Keratinocyte (primary cell): ENCODE results near the gene HOXB9. TPM values are rescaled to one million over a fixed set of nuclear protein-coding genes. Genes with fewer than 3 reads are reported as not detected.

Experiments used
- DNase-seq: peaks from one replicate; pipeline ENCODE4 v3.0.0-alpha.2; 2011; ENCODE audit warnings: low read depth, missing footprints, low spot score
- FAIRE-seq: peaks from 2 replicates; lab custom pipeline; 2011; peaks lifted over from hg19 to GRCh38; lab: Jason Lieb, UNC
- H2AFZ ChIP-seq: 2 replicates; pipeline ENCODE4 v1.6.0; 2012; ENCODE audit warnings: low read length, control low read depth, inconsistent platforms; ENCODE audit not compliant: control insufficient read depth
- H3K27ac ChIP-seq: 2 replicates; pipeline ENCODE4 v1.5.1; 2011; ENCODE audit warnings: low read length; ENCODE audit not compliant: control insufficient read depth, insufficient read depth
- H3K27me3 ChIP-seq: 3 replicates; pipeline ENCODE4 v1.6.0; 2011; ENCODE audit warnings: low read length; ENCODE audit not compliant: control insufficient read depth, insufficient read depth; ENCODE audit errors: extremely low read depth
- H3K36me3 ChIP-seq, 2 experiments: 2 replicates in 1 of 2; 3 replicates in 1 of 2; pipeline ENCODE4 v1.5.1; 2011; ENCODE audit warnings: low read length in 2 of 2, mild to moderate bottlenecking in 1 of 2; ENCODE audit not compliant: control insufficient read depth in 2 of 2, insufficient read depth in 2 of 2; ENCODE audit errors: extremely low read depth in 1 of 2
- H3K4me1 ChIP-seq: 3 replicates; pipeline ENCODE4 v1.5.1; 2011; ENCODE audit warnings: low read length; ENCODE audit not compliant: control insufficient read depth, insufficient read depth; ENCODE audit errors: extremely low read depth
- H3K4me2 ChIP-seq: 3 replicates; pipeline ENCODE4 v1.6.0; 2011; ENCODE audit warnings: low read depth, low read length; ENCODE audit not compliant: control insufficient read depth, insufficient read depth; ENCODE audit errors: extremely low read depth
- H3K4me3 ChIP-seq, 3 experiments: fragments of 200-600 bp in 1 of 3; sonication (generic) in 1 of 3; 2 replicates in 2 of 3; 3 replicates in 1 of 3; pipeline ENCODE4 v1.5.1; 2011 to 2016; ENCODE audit warnings: low read length in 3 of 3, mild to moderate bottlenecking in 3 of 3, control low read depth in 2 of 3, inconsistent platforms in 1 of 3, low read depth in 1 of 3, mixed read lengths in 1 of 3, mixed run types in 1 of 3, moderate library complexity in 1 of 3; ENCODE audit not compliant: control insufficient read depth in 2 of 3, insufficient read depth in 2 of 3; ENCODE audit errors: extremely low read depth in 1 of 3
- H3K79me2 ChIP-seq: 2 replicates; pipeline ENCODE4 v1.6.0; 2012; ENCODE audit warnings: low read length; ENCODE audit not compliant: control insufficient read depth, insufficient read depth
- H3K9ac ChIP-seq: 3 replicates; pipeline ENCODE4 v1.6.0; 2011; ENCODE audit warnings: low read length; ENCODE audit not compliant: control insufficient read depth, insufficient read depth; ENCODE audit errors: extremely low read depth
- H3K9me1 ChIP-seq: 3 replicates; pipeline ENCODE4 v1.6.0; 2011; ENCODE audit warnings: low read length; ENCODE audit not compliant: control insufficient read depth, insufficient read depth; ENCODE audit errors: extremely low read depth
- H3K9me3 ChIP-seq: 2 replicates; pipeline ENCODE4 v1.5.1; 2012; ENCODE audit warnings: low read depth, low read length; ENCODE audit not compliant: control insufficient read depth
- H4K20me1 ChIP-seq: 3 replicates; pipeline ENCODE4 v1.6.0; 2011; ENCODE audit warnings: low read length; ENCODE audit not compliant: control insufficient read depth, insufficient read depth; ENCODE audit errors: extremely low read depth
- CTCF ChIP-seq, 3 experiments: IDR thresholded peaks in 1 of 3; conservative IDR thresholded peaks in 1 of 3; optimal IDR thresholded peaks in 1 of 3; 2 replicates in 2 of 3; 3 replicates in 1 of 3; pipeline versions ENCODE3 to v1.5.1; 2011; ENCODE audit warnings: low read length in 3 of 3, mild to moderate bottlenecking in 3 of 3, moderate library complexity in 2 of 3, control low read depth in 1 of 3, inconsistent platforms in 1 of 3; ENCODE audit not compliant: insufficient read depth in 2 of 3; ENCODE audit errors: extremely low read depth in 1 of 3
- EZH2 ChIP-seq: IDR thresholded peaks from one replicate; pipeline ENCODE4 v1.6.1; 2012; ENCODE audit warnings: inconsistent platforms, mild to moderate bottlenecking, low read length, moderate library complexity
- dilution Hi-C: fragments of 300-500 bp; cut with MboI; formaldehyde crosslinking; loops from one replicate; pipeline ENCODE4 v1.7.0; 2020; ENCODE audit warnings: low sequenced_read_pairs; ENCODE audit not compliant: extremely low pct_ligation_motif_present
- polyA plus RNA-seq, 5 experiments: library from polyadenylated mRNA; depleted of rRNA in 3 of 5; stranded (reverse) in 3 of 5; stranded (forward) in 1 of 5; unstranded in 1 of 5; fragments of >200 nt; gene quantifications; 1 replicate in 1 of 5; 2 replicates in 3 of 5; 3 replicates in 1 of 5; pipeline versions ENCODE4 v1.2.1 to v1.2.3, GENCODE V29; 2011 to 2012; ENCODE audit warnings: missing spikeins in 2 of 5, low read depth in 1 of 5, low replicate concordance in 1 of 5

HOXB9 gene
- polyA plus RNA-seq, 1 donor (not counting 4 experiments of a cell fraction or from before 2014, with no cell fraction given) = 0.03 TPM

GRCh38 chr17:48601539-48602425, 24.4 kb downstream of the HOXB9 start:
- FAIRE-seq = no peak
- no peaks in the 10 kb centered on the region for H3K9me3 ChIP-seq
- H3K79me2 ChIP-seq = no peaks in the 10 kb centered on the region
- no peak for DNase-seq
- no peak overlapping the region for H3K9ac ChIP-seq
- no peaks in the 10 kb centered on the region for H3K9me1 ChIP-seq
- peaks cover 100% of the 10 kb centered on the region for H3K27me3 ChIP-seq
- no peaks in the 10 kb centered on the region for H4K20me1 ChIP-seq
- H3K4me3 ChIP-seq = peak overlapping the region in 1 of 3 experiments; percentile 56
- TF ChIP-seq CTCF (optimal IDR thresholded peaks at IDR 0.05 in 1 of 3, IDR thresholded peaks at IDR 0.05 in 1 of 3, conservative IDR thresholded peaks at IDR 0.05 in 1 of 3; ENCODE audit: extremely low read depth in 1 of 3, insufficient read depth in 2 of 3, low read length in 3 of 3) (no peak), EZH2 (peak; percentile 90)
- H2AFZ ChIP-seq = no peak overlapping the region
- no peak overlapping the region for H3K4me2 ChIP-seq
- H3K4me1 ChIP-seq = peaks cover 9% of the 10 kb centered on the region
- dilution Hi-C loops = no loop called here
- H3K36me3 ChIP-seq = no peaks in the 10 kb centered on the region
- H3K27ac ChIP-seq = no peak overlapping the region

- dilution Hi-C loops = no loop called here
- DNase-seq = no peak
- FAIRE-seq = no peak
- Histone ChIP-seq H3K9ac (no peak overlapping the region), H3K27ac (no peak overlapping the region), H3K9me3 (no peaks in the 10 kb centered on the region), H4K20me1 (no peaks in the 10 kb centered on the region), H3K4me2 (no peak overlapping the region), H3K36me3 (no peaks in the 10 kb centered on the region), H3K79me2 (no peaks in the 10 kb centered on the region), H2AFZ (no peak overlapping the region), H3K4me3 (no peak overlapping the region), H3K9me1 (no peaks in the 10 kb centered on the region), H3K4me1 (peaks cover 14% of the 10 kb centered on the region), H3K27me3 (peaks cover 100% of the 10 kb centered on the region)
- TF ChIP-seq EZH2 (no peak), CTCF (optimal IDR thresholded peaks at IDR 0.05 in 1 of 3, IDR thresholded peaks at IDR 0.05 in 1 of 3, conservative IDR thresholded peaks at IDR 0.05 in 1 of 3; ENCODE audit: extremely low read depth in 1 of 3, insufficient read depth in 2 of 3, low read length in 3 of 3) (no peak)
Observed at GRCh38 chr17:48601207-48601538, 25.0 kb downstream of the HOXB9 start.
